Tibial artery (tissue), 4 donors: ENCODE results near the gene FAM13A.
"Not testable (repeated sequence)": the region's sequence is repeated elsewhere in the genome, so short reads cannot be mapped to it uniquely, and the experiment has no call there.

ENCODE experiments used
- DNase-seq, 2 donors: peaks; one replicate each; pipeline ENCODE4 v3.0.0-alpha.2; 2019
- H3K27ac ChIP-seq, 2 donors: fragments of 200-600 bp; sonication (generic) in 1 of 2; 1 replicate in 1 of 2; 2 replicates in 1 of 2; pipeline ENCODE4 v1.5.1; 2018 to 2019; ENCODE audit warnings: mild to moderate bottlenecking in 1 of 2
- H3K27me3 ChIP-seq, 2 donors: fragments of 200-600 bp; sonication (generic) in 1 of 2; one replicate each; pipeline versions ENCODE4 v1.5.1 to v1.6.0; 2016 to 2019
- H3K36me3 ChIP-seq, 3 donors: fragments of 200-600 bp; sonication (generic) in 2 of 3; one replicate each; pipeline ENCODE4 v1.5.1; 2016 to 2019; ENCODE audit warnings: mild to moderate bottlenecking in 2 of 3
- H3K4me1 ChIP-seq, 4 donors: fragments of 200-600 bp; sonication (generic) in 2 of 4; 1 replicate in 3 of 4; 2 replicates in 1 of 4; pipeline ENCODE4 v1.5.1; 2016 to 2019
- H3K4me3 ChIP-seq, 2 donors: fragments of 200-600 bp; sonication (generic) in 1 of 2; 1 replicate in 1 of 2; 2 replicates in 1 of 2; pipeline ENCODE4 v1.5.1; 2018 to 2019; ENCODE audit warnings: mild to moderate bottlenecking in 2 of 2
- H3K9me3 ChIP-seq, 3 donors: fragments of 200-600 bp; sonication (generic) in 1 of 3; one replicate each; pipeline ENCODE4 v1.5.1; 2016 to 2019
- CTCF ChIP-seq, 2 experiments: fragments of 200-600 bp in 1 of 2; fragments of 450-650 bp in 1 of 2; IDR thresholded peaks; one replicate each; pipeline ENCODE4 v1.5.1; 2017 to 2019; ENCODE audit warnings: antibody characterized with exemption in 2 of 2, mild to moderate bottlenecking in 1 of 2, moderate library complexity in 1 of 2
- intact Hi-C: fragments of 100-400 bp; cut with DNase I; formaldehyde crosslinking; loops from one replicate; pipeline ENCODE4 v1.15.0; 2023; ENCODE audit warnings: low total_unique reads

FAM13A gene

GRCh38 chr4:88858752-88859151 is 198.2 kb downstream of the FAM13A start:
- no peak overlapping the region for H3K27ac ChIP-seq
- intact Hi-C loops = no loop called here
- no peak for TF ChIP-seq CTCF (IDR thresholded peaks at IDR 0.05)

GRCh38 chr4:88857588-88857987 is 199.4 kb downstream of the FAM13A start:
- Histone ChIP-seq H3K9me3 (no peaks in the 10 kb centered on the region), H3K27ac (no peak overlapping the region), H3K4me3 (no peak overlapping the region), H3K27me3 (no peaks in the 10 kb centered on the region), H3K36me3 (no peaks in the 10 kb centered on the region), H3K4me1 (peaks cover 0 to 3% (median 0%) of the 10 kb centered on the region in 4 donors)
- no peak for TF ChIP-seq CTCF (IDR thresholded peaks at IDR 0.05)
- intact Hi-C loops = no loop called here
- DNase-seq = no peak

More at GRCh38 chr4:88858752-88859151, 198.2 kb downstream of the FAM13A start:
- DNase-seq = peak in 1 of 2 donors; percentile 31
- H3K36me3 ChIP-seq = no peaks in the 10 kb centered on the region
- no peaks in the 10 kb centered on the region for H3K27me3 ChIP-seq
- H3K4me1 ChIP-seq = peaks cover 0 to 3% (median 0%) of the 10 kb centered on the region in 4 donors
- H3K4me3 ChIP-seq = no peak overlapping the region
- no peaks in the 10 kb centered on the region for H3K9me3 ChIP-seq

GRCh38 chr4:88854481-88854880 is 202.5 kb downstream of the FAM13A start:
- no peaks in the 10 kb centered on the region for H3K9me3 ChIP-seq
- H3K27me3 ChIP-seq = no peaks in the 10 kb centered on the region
- H3K27ac ChIP-seq = no peak overlapping the region
- intact Hi-C loops = no loop called here
- H3K36me3 ChIP-seq = no peaks in the 10 kb centered on the region
- H3K4me1 ChIP-seq = no peaks in the 10 kb centered on the region
- H3K4me3 ChIP-seq = no peak overlapping the region
- no peak for DNase-seq
- TF ChIP-seq CTCF (IDR thresholded peaks at IDR 0.05) = no peak

GRCh38 chr4:88853583-88853982 is 203.4 kb downstream of the FAM13A start:
- H3K27me3 ChIP-seq, H3K36me3 ChIP-seq, DNase-seq, H3K4me3 ChIP-seq, H3K9me3 ChIP-seq, H3K4me1 ChIP-seq, H3K27ac ChIP-seq, intact Hi-C loops: not testable (repeated sequence)

GRCh38 chr4:88846206-88846790 is 210.7 kb downstream of the FAM13A start:
- Histone ChIP-seq H3K36me3 (no peaks in the 10 kb centered on the region), H3K9me3 (no peaks in the 10 kb centered on the region), H3K4me3 (no peak overlapping the region), H3K4me1 (no peaks in the 10 kb centered on the region), H3K27ac (no peak overlapping the region), H3K27me3 (no peaks in the 10 kb centered on the region)
- DNase-seq = no peak
- intact Hi-C loops = no loop called here
- TF ChIP-seq CTCF (IDR thresholded peaks at IDR 0.05) = no peak

GRCh38 chr4:88843067-88843685 is 213.8 kb downstream of the FAM13A start:
- Histone ChIP-seq H3K36me3 (no peaks in the 10 kb centered on the region), H3K27ac (no peak overlapping the region), H3K9me3 (no peaks in the 10 kb centered on the region), H3K4me1 (no peaks in the 10 kb centered on the region), H3K27me3 (no peaks in the 10 kb centered on the region), H3K4me3 (no peak overlapping the region)
- no peak for DNase-seq
- TF ChIP-seq CTCF (IDR thresholded peaks at IDR 0.05) = no peak
- intact Hi-C loops = no loop called here
